ENCODE measurements around the gene FAM120B. TPM values are rescaled to one million over a fixed set of nuclear protein-coding genes. Genes with fewer than 3 reads are reported as not detected.

The FAM120B gene
- total RNA-seq, 2 experiments from 2014 or later = 34.9 to 35.8 TPM

DNA sequence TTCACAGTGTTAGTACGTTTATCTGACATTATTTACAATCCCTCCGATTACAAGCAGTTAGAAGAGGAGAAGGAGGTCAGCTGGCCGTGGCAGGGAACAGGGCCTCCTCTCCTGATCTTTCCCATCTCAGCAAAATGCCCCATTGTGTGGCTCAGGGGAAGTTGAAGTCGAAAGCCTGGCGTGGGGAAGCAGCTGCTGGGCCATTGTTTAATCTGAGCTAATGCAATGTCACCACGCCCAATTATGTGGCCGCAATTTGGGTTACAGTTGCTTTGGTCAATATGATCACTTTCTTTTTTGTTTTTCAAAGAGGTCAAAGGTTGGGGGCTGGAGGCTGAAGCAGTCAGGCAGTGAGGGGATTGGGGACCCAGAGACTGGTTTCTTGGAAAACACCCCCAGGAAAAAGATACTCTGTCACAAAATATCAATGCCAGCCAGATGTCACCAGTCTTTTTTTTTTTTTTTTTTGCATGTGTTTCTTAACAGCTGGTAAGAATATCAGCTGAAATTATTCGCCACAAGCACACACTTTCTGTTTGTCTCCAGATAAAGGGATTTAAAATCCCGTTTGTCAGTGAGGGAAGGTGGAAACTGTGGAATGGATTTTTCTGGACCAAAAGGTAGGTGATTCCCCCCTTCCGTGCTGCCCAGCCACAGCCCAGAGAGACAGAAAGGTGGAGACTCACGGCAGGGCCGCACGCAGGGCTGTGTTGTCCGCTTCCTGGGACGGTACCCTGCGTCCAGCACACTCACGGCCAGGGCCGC is 40.3 kb upstream of the FAM120B start:
- Mint-ChIP-seq H3K4me1 (peaks cover under 1% of the 10 kb centered on the region), H3K27me3 (peaks cover 14% of the 10 kb centered on the region), H3K36me3 (no peaks in the 10 kb centered on the region), H3K9me3 (no peaks in the 10 kb centered on the region), H3K4me3 (no peak overlapping the region), H3K27ac (no peak overlapping the region)
- ATAC-seq (ENCODE audit: low read depth) (no peak), DNase-seq (no peak)
- POLR2A ChIA-PET = interaction anchor here (0.5 to 0.7 kb wide), 2 partner anchors 50 to 612 kb away, joined by 3 read pairs; no protein-coding TSS in a partner anchor

DNA sequence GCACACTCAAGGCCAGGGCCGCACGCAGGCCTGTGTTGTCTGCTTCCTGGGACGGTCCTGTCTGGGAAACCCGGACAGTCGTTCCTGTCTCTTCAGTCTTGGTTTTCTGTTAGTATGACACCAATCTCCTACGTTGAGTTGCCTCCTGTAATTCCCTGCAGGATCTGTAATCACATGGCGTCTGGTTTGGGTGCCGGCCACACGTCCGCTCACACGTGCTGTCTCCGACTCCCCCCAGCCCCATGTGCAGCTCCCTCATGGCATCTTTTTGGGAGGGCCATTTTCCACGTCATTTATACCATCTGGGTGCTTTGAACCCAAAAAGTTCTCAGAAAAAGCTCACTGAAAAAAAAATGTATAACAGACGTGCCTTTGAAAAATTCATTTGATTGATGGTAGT is 38.9 kb upstream of the FAM120B start:
- H3K27me3 Mint-ChIP-seq = peaks cover 16% of the 10 kb centered on the region
- POLR2A ChIA-PET = no interaction called here

DNA sequence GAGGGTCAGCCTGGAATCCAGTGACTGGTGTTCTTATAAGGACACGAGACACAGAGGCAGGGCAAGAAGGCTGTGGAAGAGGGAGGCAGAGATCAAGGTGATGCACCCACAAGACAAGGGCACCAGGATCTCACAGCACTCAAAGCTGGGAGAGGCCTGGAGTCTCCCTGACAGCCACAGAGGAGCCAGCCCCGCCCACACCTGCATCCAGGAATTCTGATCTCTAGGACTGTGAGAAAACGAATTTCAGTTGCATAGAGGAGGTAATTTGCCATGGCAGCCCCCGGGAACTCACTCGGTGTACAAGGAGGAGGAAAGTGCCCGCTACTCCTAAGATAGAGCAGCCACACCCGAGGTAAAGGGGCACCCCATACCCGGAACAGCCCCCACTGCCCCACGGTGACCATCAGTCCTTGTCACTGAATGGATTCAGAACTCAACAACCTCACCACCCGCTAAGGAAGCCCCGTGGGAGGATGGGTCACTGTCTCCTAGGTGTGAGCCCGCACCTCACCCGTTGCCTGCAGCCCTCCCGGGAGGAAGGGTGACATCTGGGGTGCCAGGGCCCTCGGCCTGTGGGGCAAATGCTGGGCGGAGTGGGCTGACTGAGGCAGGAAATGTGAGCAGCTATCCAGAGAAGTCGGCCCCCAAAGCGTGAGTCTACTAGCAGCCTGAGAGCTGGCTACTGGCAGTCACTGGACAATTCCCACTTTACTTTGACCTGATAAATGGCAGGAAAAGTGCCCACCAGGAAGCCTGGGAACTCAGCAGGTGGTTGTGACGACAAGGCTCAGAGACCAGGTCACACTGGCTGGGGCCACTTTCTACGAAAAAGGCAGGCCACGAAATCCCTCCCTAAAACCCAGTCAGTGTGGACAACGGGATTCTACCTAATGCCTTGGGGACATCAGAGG is 38.1 kb upstream of the FAM120B start:
- POLR2A ChIA-PET = no interaction called here
- Mint-ChIP-seq H3K27me3 (peaks cover 10% of the 10 kb centered on the region), H3K9me3 (no peaks in the 10 kb centered on the region), H3K27ac (no peak overlapping the region), H3K4me1 (peaks cover 13% of the 10 kb centered on the region), H3K4me3 (no peak overlapping the region), H3K36me3 (no peaks in the 10 kb centered on the region)
- ATAC-seq (ENCODE audit: low read depth) = no peak
- no peak for DNase-seq

More for the DNA sequence above, 38.9 kb upstream of the FAM120B start:
- Mint-ChIP-seq H3K4me1 (peaks cover 12% of the 10 kb centered on the region), H3K9me3 (no peaks in the 10 kb centered on the region), H3K36me3 (no peaks in the 10 kb centered on the region), H3K4me3 (no peak overlapping the region), H3K27ac (no peak overlapping the region)
- no peak for ATAC-seq (ENCODE audit: low read depth)
- DNase-seq = no peak

DNA sequence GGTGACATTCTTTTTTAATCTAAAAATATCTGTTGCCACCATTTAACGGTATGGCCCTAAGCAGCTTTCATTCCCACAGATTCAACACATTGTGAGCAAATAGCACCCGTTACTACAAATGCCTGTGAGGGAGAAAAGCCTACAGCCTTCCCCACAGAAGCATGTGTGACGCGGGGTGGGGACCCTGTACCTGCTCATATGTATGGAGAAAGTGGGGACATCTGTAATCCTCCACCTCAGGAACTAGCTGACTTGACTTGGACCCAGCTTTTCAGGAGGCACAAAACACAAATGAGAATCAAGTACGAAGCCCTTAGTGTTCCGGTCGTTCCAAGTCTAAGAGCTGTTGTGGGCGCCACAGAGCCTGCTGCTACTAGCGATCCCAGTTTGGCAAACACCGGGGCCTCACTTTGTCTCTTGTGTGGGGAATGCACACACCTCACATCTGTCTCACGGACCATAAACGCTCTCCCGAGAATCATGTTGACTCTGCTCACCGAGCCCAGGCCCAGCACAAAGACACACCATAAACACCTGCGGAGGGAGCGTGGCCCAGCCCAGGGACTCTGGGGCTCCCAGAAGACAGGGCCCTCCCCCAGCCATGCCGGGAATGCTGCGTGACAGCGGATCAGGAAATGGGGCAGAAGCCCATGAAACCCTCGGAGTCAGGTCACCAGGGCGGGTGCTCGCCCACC is 37.3 kb upstream of the FAM120B start:
- H3K36me3 Mint-ChIP-seq = no peaks in the 10 kb centered on the region
- H3K4me3 Mint-ChIP-seq = no peak overlapping the region
- no peaks in the 10 kb centered on the region for H3K9me3 Mint-ChIP-seq
- POLR2A ChIA-PET = no interaction called here
- no peak for DNase-seq
- no peak for ATAC-seq (ENCODE audit: low read depth)
- peaks cover 15% of the 10 kb centered on the region for H3K4me1 Mint-ChIP-seq
- no peak overlapping the region for H3K27ac Mint-ChIP-seq
- peaks cover 12% of the 10 kb centered on the region for H3K27me3 Mint-ChIP-seq

DNA sequence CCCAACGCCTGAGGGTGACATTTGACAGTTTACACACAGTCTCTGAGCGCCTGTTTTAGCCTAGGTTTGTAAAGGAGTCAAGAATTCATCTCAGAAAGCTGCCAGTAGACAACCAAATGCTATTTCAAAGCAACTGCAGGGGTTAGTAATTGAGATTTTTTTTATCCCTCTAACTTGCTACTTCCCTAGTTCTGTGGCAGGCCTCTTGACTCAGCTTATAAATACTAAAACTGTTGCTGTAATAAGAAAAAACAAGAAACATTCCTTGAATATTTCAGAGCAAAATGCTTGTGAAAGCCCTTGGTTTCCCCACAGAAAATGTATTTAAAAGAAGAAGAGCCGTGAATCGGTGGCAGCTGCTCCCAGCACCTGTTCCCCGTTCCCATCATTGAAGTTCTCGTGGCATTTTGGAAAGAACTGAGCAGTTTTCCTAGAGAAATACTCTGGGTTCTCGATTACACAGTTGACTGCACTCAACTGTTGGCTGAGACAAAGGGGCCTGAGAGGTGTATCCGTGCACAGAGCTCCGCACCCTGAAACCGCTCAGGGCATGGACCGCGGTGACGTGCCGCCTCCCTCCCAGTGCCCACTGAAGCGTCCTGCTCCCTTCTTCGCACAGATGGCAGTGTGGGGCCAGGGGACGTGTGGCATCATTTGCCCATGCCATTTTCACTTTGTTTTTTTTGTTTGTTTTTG is 36.6 kb upstream of the FAM120B start:
- POLR2A ChIA-PET = no interaction called here
- no peak overlapping the region for H3K4me3 Mint-ChIP-seq
- DNase-seq (no peak), ATAC-seq (ENCODE audit: low read depth) (no peak)
- no peaks in the 10 kb centered on the region for H3K9me3 Mint-ChIP-seq
- H3K4me1 Mint-ChIP-seq = peaks cover 15% of the 10 kb centered on the region
- no peaks in the 10 kb centered on the region for H3K36me3 Mint-ChIP-seq
- H3K27me3 Mint-ChIP-seq = peaks cover 16% of the 10 kb centered on the region
- no peak overlapping the region for H3K27ac Mint-ChIP-seq

DNA sequence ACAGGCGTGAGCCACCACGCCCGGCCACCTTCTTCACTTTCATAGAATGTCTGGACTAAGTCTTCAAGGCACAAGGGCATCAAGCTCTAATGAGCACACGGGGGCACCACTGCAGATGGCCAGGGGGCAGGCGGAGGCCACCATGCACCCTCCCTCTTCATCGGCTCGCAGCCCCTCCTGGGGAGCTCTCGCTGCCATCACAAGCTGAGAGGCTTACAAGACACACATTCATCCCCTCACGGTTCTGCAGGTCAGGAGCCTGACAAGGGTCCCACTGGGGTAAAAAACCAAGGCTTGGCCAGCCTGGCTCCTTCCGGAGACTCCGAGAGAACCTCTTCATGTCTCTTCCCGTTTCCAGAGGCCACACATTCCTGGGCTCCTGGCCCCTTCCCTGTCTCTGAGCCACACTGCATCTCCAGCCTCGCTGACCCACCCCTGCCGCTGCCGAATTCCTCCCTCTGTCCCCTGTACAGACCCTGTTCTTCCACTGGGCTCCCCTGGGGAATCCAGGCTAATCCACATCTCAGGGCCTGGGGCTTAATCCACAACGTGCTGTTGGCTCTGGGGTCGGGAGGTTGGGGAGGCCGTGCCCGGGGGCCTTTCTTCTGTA is 35.5 kb upstream of the FAM120B start:
- peaks cover 15% of the 10 kb centered on the region for H3K4me1 Mint-ChIP-seq
- DNase-seq (no peak), ATAC-seq (ENCODE audit: low read depth) (no peak)
- no peaks in the 10 kb centered on the region for H3K36me3 Mint-ChIP-seq
- peaks cover 16% of the 10 kb centered on the region for H3K27me3 Mint-ChIP-seq
- no peaks in the 10 kb centered on the region for H3K9me3 Mint-ChIP-seq
- H3K4me3 Mint-ChIP-seq = peak overlapping the region; percentile 73
- peak overlapping the region; percentile 90 for H3K27ac Mint-ChIP-seq
- POLR2A ChIA-PET = interaction anchor here (0.9 to 2.2 kb wide), 3 partner anchors 20 to 123 kb away, joined by 3 to 28 read pairs (median 16); partner anchors contain the start of gene DLL1

DNA sequence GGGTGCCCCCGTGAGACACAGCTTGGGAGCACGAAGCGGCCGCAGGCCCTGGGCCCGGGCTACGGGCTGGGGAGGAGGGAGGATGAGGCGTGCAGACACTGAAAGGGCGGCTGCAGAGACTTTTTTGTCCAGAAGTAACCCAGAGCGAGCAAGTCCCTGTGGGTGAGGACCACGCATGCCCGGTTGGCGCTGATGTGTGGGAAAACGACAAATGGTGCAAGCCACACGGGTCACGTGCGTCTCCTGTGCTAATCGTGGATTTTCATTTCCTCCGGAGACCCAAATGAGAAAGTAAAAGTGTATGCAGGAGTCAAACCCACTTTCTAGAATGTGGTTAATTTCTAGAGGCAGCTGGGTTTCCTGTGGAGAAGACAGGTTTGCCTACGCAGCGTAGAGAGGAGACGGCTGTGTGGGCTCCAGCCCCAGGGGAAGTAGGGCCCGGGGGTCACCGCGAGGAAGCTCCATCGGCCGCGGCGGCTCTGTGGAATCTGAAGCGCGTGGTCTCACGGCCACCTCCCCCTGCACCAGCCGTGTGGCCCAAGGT is 34.7 kb upstream of the FAM120B start:
- Mint-ChIP-seq H3K27me3 (peaks cover 19% of the 10 kb centered on the region), H3K4me3 (peak overlapping the region; percentile 73), H3K9me3 (no peaks in the 10 kb centered on the region), H3K27ac (peak overlapping the region; percentile 90), H3K4me1 (peaks cover 15% of the 10 kb centered on the region), H3K36me3 (no peaks in the 10 kb centered on the region)
- peak; percentile 94 for ATAC-seq (ENCODE audit: low read depth)
- POLR2A ChIA-PET = interaction anchor here (0.9 to 2.2 kb wide), 6 partner anchors 10 to 183 kb away, joined by 3 to 28 read pairs (median 10); partner anchors contain the start of gene DLL1
- peak; percentile 82 for DNase-seq

DNA sequence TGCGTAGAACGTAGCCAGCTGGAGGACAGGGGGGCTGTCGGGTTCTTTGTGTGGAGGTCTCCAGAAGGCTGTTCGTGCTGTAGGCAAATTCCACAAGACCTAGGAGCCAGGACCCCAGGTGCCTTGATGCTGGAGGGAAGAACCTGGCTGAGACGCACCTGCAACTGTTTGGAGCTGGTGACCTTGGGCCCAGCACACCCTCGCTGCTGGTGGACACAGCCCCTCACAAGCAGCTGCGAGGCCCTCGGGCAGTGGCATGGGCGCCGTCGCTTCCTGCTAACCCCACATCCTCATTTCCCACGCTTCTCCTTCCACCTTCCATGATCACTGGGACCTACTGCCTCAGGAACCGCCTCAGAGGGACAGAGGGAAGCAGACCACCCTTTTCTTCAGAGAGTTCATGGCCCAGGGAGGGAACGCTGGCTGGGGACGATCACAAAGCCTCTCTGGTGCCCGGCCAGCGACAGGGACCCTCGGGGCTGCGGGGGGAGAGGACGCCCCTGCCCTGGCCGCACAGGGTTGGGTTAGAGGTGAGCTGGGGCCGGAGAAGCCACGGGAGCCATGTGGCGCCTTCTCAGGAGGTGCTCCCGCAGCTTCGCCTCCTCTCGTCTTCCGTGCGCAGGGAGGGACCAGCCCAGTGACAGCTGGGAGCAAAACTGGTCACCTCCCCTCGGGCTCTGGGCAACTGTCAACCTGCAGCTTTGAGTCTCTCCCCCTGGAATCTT is 34.1 kb upstream of the FAM120B start:
- Mint-ChIP-seq H3K36me3 (peaks cover 2% of the 10 kb centered on the region), H3K4me3 (peak overlapping the region; percentile 73), H3K27me3 (peaks cover 19% of the 10 kb centered on the region), H3K4me1 (peaks cover 17% of the 10 kb centered on the region), H3K9me3 (no peaks in the 10 kb centered on the region), H3K27ac (peak overlapping the region; percentile 90)
- POLR2A ChIA-PET = interaction anchor here (0.9 to 2.2 kb wide), 5 partner anchors 9 to 184 kb away, joined by 3 to 28 read pairs (median 16); partner anchors contain the start of gene DLL1
- ATAC-seq (ENCODE audit: low read depth) (no peak), DNase-seq (no peak)

DNA sequence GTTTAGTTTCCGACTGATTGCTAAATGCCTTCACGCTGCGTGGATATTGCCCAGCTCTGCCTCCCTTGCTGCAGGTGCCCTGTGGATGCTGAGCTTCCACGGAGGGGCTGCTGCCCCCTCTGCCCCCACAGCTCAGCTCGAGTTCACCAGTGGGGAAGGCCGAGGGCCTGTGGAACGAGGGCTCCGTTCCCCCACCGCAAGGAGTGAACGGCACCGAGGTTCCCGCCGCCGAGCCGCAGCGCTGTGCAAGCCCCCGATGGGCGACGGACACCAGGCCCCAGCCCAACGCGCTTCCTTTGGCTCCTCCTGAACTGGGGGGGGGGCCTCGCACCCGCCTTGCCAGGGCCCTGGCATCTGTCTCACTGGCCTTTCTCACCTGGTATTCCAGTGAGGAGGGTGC is 33.4 kb upstream of the FAM120B start:
- Mint-ChIP-seq H3K36me3 (peaks cover 2% of the 10 kb centered on the region), H3K27ac (peak overlapping the region; percentile 32), H3K4me3 (no peak overlapping the region), H3K4me1 (peaks cover 22% of the 10 kb centered on the region), H3K27me3 (peaks cover 19% of the 10 kb centered on the region), H3K9me3 (no peaks in the 10 kb centered on the region)
- POLR2A ChIA-PET = interaction anchor here (2.2 kb wide), 2 partner anchors 18 to 126 kb away, joined by 16 to 28 read pairs; partner anchors contain the start of gene DLL1
- DNase-seq (no peak), ATAC-seq (ENCODE audit: low read depth) (no peak)

DNA sequence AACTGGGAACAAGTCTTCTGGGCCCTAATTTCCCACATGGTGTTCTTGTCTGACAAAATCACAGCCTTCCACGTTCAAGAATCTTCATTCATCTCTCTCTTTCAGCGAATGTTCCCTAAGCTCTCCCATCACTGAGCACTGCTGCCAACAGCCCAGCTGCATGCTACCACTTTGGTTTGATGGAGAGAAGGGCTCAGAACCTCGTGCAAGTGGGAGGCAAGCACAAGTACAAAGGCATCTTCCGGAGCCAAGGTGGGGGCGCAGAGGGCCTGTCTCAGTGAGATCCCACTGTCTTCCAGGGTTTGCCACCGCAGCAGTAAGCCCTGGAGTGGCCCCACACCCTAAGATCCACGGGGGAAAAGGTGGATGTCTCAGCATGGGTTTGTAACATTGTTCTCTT is 32.9 kb upstream of the FAM120B start:
- DNase-seq = no peak
- H3K4me1 Mint-ChIP-seq = peaks cover 27% of the 10 kb centered on the region
- H3K4me3 Mint-ChIP-seq = no peak overlapping the region
- no peak for ATAC-seq (ENCODE audit: low read depth)
- no peaks in the 10 kb centered on the region for H3K9me3 Mint-ChIP-seq
- peaks cover 2% of the 10 kb centered on the region for H3K36me3 Mint-ChIP-seq
- peaks cover 19% of the 10 kb centered on the region for H3K27me3 Mint-ChIP-seq
- POLR2A ChIA-PET = no interaction called here
- peak overlapping the region; percentile 62 for H3K27ac Mint-ChIP-seq

DNA sequence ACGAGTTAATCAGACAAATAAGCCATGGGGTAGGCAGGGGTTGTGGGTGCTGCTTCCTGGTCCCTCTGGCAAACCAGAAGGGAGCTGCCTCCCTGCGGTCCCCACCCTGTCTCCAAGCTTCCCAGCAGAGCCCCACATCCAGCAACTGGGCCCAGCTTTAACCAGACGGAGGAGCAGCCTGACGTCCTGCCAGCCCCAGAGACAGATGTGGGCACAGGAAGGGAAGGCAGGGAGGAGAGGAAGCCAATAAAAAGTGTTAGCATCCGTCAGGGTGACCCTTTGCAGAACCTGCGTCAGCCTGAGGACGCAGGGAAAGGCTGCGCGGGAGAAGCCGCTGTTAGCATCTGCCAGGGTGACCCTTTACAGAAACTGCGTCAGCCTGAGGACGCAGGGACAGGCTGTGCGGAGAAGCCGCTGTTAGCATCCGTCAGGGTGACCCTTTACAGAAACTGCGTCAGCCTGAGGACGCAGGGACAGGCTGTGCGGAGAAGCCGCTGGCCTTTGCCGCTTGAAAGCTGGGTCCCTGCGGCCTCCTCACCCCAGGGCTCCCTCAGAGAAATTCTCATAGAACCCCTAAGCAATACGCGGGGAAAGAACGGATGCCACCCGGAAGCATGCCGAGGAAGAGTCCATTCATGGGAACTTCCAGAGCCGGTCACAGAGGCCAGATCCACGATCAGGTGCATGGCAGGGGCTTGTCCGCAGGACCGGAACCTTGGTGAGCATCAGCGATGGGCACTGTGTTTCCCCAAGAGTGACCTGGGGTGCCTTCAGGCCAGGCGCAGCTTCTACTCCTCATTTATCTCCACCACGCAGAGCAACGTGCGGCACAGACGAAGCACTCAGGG is 31.6 kb upstream of the FAM120B start:
- POLR2A ChIA-PET = interaction anchor here (0.6 kb wide), 1 partner anchor 17 kb away, joined by 4 read pairs; no protein-coding TSS in a partner anchor
- ATAC-seq (ENCODE audit: low read depth) = no peak
- peaks cover 2% of the 10 kb centered on the region for H3K36me3 Mint-ChIP-seq
- no peak overlapping the region for H3K27ac Mint-ChIP-seq
- peaks cover 40% of the 10 kb centered on the region for H3K4me1 Mint-ChIP-seq
- peaks cover 15% of the 10 kb centered on the region for H3K27me3 Mint-ChIP-seq
- no peak overlapping the region for H3K4me3 Mint-ChIP-seq
- DNase-seq = no peak
- no peaks in the 10 kb centered on the region for H3K9me3 Mint-ChIP-seq

Measured in activated naive CD8-positive, alpha-beta T cell treated with anti-CD3 and anti-CD28 coated beads, Interleukin-2, amount 10 ng/mL, durations not matched to agents 7 days and 5 days (primary cell).